Stimulated activated CD8-positive, alpha-beta memory T cell treated with anti-CD3 and anti-CD28 coated beads, Interleukin-7, amount 100 ng/mL, for 1 hour (primary cell): ENCODE data around the gene TRIM72.
"Not testable (repeated sequence)": the region's sequence is repeated elsewhere in the genome, so short reads cannot be mapped to it uniquely, and the experiment has no call there.

Experiments
- DNase-seq, 2 donors: peaks; one replicate each; pipeline ENCODE4 v3.0.0-alpha.2; 2020; ENCODE audit warnings: low read depth in 2 of 2

Gene TRIM72

DNA sequence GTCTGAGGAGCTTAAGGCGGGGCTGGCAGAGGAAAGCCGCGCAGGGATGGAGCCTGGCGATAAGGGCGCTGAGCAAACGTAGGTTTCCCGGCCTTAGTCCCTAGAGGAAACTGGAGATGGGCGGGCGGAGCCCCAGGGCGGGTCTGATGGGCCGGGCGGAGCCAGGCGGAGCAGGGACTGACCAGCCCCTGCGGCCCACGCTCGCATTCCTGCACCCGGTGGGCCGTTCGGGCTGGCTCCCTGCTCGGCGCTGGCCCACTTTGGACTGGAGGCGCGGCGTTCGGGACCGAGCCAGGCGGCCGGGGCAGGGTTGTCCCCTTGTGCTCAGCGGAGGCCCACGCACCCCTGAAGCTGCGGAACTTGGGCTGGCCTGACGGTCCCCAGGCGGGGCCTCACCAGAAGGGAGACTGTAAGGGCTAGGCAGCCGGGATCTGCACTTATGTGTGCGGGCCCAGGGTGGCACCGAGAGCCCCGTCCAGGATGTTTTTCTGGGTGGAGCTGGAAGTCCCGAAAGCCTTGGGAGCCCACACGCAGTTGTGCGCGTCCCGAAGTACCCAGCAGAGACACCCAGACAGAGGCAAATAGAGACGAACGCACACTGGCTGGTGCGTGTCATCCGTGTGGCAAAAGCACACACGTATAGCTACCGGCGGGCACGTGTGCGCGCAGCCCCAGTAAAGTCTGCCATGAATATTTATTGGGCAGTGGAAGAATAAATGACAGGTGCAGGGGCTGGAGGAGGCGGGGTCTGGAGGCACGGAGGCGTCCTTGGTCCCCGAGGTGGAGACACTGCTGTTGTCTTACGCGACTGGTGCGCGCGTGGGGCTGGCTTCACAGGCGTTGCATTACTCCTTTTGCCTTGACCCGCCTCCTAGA, 1.6 kb downstream of the TRIM72 start:
- DNase-seq: no peak

GRCh38 chr16:31216422-31217135, 2.7 kb downstream of the TRIM72 start, which contains the start of gene PYDC1:
PYDC1 (minus strand) TSS chr16:31217135; CDS start chr16:31217028, 107 bp downstream.
- DNase-seq: no peak

DNA sequence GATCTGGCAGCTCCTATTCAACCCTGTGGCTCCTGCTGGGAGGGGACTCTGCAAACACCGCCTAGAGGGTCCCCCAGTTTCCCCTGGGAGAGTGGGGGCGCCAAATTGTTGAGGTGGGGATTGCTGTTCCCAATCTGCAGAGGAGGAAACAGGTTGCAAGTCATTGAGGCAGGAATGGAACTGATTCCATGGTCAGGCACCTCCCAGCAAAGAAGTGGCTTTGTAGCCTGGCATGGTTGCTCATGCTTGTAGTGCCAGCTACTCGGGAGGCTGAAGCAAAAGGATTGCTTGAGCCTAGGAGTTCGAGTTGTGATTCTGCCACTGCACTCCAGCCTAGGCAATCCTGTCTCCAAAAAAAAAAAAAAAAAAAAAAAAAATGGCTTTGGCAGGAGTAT, 3.2 kb downstream of the TRIM72 start:
- no peak for DNase-seq

DNA sequence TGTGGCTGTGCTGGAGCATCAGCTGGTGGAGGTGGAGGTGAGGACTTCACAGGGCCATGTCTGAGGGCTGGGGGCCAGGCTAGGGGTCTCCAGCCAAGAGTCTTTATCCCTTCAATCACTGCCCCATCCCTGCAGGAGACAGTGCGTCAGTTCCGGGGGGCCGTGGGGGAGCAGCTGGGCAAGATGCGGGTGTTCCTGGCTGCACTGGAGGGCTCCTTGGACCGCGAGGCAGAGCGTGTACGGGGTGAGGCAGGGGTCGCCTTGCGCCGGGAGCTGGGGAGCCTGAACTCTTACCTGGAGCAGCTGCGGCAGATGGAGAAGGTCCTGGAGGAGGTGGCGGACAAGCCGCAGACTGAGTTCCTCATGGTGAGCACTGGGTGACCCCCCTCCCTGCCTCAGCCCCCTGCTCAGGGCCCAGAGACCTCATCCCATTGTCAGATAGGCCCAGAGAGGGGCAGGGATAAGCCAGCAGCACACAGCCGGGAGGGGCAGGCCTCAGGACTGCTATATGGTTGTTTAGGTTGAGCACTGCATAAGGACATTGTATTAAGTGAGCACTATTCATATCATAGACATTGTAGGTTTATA, 5.3 kb downstream of the TRIM72 start:
- no peak for DNase-seq

GRCh38 chr16:31221357-31222160, 7.6 kb downstream of the TRIM72 start:
- DNase-seq: no peak

DNA sequence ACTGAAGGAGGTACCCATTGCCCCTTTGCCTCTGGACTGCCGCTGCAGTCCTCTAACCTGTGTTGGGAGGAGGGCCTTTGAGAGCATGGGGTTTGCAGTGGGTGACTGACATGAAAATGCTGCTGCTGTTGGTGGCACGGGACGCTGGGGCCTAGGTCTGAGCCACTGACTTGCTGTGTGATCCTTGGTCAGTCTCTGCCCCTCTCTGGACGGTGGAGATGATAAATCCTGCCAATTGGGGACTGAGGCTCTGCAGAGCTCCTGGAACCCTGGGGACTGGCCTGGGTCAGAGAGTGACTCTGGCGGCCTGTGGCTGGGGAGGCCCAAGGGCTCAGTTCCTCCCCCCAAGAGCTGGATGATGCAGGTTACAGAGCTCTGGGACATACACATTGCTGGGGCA, 9.1 kb downstream of the TRIM72 start:
- no peak for DNase-seq

- no peak for DNase-seq
Observed at GRCh38 chr16:31224092-31224955, 10.4 kb downstream of the TRIM72 start.

DNA sequence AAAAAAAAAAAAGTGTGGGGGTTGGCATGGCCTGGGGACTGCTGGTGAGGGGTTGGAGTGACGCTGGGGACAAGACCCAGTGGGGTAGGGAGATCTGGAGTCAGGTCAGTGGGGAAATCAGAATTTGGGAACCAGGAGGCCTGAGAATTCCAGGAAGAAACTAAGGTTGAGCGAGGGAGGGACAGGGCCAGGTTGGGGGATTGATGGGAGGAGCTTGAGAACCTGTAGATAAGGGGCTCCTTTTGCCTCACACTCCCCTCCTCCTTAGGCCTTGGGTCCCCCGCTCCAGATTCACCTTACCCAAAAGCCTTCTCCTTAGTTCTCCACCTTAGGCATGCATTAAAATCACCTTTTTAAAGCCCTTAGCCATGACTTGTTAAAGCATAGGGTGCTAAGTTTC, 11.3 kb downstream of the TRIM72 start:
- no peak for DNase-seq

DNA sequence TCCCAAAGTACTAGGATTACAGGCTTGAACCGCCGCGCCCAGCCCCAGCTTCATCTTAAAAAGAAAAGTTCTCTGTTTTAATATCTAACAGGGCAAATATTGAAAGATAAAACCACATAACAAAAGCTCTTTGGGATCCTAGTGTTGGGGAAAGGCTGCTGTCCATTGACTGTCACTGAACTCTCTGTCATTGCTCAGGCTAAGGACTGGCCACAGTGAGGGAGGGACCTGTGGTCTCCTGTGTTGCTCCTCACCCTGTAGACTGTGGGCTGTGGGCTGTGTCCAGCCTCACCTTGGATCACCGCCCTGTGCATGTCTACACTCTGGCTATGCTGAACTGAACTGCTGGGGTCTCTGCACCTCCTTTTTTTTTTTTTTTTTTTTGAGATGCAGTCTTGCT, 14.3 kb downstream of the TRIM72 start:
- no peak for DNase-seq

DNA sequence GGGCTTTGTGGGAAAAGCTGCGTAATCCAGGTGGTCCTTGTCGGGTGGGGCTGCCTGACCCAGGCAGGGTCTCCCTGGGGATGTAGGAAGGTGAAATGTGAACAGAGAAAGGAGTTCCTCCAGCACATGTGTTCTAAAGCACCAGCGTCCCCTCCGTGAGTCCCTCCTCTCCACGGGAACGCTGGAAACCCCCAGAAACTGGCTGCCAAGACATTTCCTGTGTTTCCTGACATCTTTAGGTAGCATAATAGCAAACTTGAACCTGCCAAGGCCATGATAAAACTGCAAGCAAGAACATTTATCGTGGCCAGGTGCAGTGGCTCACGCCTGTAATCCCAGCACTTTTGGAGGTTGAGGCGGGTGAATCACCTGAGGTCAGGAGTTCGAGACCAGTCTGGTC, 15.6 kb downstream of the TRIM72 start:
- DNase-seq: no peak

DNA sequence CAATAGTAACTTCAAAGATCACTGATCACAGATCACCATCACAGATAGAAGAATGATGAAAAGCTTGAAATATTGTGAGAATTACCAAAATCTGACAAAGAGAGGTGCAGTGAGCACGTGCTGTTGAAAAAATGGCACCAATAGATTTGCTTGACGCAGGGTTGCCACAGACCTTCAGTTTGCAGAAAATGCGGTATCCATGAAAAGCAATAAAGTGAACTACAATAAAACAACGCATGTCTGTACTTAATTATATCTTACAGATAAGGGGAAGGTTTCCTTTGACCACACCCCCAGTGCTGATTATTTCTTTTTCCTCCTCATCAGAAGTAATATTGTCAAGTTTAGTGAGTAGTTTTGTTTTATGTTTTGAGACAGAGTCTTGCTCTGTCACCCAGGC, 24.1 kb downstream of the TRIM72 start:
- DNase-seq: no peak

GRCh38 chr16:31242206-31242605, 28.3 kb downstream of the TRIM72 start:
- no peak for DNase-seq

GRCh38 chr16:31243734-31244670, 30.1 kb downstream of the TRIM72 start:
- DNase-seq: no peak

- not testable (repeated sequence) for DNase-seq
Observed at GRCh38 chr16:31245598-31245997, 31.7 kb downstream of the TRIM72 start.

DNA sequence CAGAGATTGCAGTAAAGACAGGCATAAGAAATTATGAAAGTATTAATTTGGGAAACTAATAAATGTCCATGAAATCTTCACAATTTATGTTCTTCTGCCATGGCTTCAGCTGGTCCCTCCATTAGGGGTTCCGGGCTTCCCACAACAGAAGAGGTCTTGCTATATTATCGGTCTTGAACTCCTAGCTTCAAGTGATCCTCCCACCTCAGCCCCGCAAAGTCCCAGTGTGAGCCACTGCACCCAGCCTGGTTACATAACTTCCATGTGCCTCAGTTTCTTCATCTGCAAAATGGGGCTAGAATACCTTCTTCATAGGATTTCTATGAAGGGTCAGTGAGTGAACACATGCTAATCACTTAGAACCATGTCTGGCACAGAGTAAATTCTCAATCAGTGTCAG, 32.4 kb downstream of the TRIM72 start:
- DNase-seq: no peak

- DNase-seq: no peak
Observed at GRCh38 chr16:31248344-31248743, 34.4 kb downstream of the TRIM72 start.

GRCh38 chr16:31250782-31251384, 37.0 kb downstream of the TRIM72 start:
- DNase-seq: no peak

DNA sequence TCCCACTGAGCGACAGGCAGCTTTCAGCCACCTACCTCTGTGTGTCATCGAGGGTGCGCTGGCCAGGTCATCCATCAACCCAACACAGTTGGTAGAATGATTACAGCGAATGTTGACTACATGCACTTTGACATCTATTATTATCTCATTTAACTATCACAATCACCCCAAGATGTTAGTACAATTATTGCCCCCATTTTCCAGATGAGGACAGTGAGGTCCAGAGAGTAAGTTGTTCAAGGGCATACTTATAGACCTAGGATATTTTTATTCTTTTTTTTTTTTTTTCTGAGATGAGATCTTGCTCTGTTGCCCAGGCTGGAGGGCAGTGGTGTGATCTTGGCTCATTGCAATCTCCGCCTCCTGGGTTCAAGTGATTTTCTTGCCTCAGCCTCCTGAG, 37.5 kb downstream of the TRIM72 start:
- no peak for DNase-seq

DNA sequence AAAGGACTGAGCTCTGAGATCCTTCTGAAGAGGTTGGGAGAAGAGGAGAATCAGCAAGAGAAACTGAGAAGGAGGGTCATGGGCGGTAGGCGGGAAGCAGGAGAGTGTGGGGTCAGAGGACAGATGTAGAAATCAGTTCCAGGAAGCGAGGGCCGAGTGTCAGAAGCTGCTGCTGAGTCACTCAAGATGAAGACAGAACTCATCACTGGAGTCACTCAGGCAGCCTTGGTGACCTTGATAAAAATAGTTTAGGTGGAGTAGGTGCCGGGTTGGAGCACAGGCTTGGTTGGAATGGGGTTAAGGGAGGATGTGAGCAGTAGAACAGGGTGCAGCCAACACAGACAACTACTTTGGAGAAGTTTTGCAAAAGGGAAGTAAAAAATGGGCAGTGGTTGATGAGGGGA, 39.7 kb downstream of the TRIM72 start:
- DNase-seq: no peak
